ENCODE measurements around the gene REX1BD.

REX1BD gene

GRCh38 chr19:18618236-18618635, 29.6 kb downstream of the REX1BD start:
- FAIRE-seq, result no peak

GRCh38 chr19:18620311-18620710, 31.7 kb downstream of the REX1BD start:
- FAIRE-seq, result no peak

GRCh38 chr19:18620902-18621301, 32.3 kb downstream of the REX1BD start:
- FAIRE-seq, result no peak

GRCh38 chr19:18626906-18627305, 38.3 kb downstream of the REX1BD start:
- no peak for FAIRE-seq

GRCh38 chr19:18629166-18630088, 40.8 kb downstream of the REX1BD start:
- no peak for FAIRE-seq

GRCh38 chr19:18633321-18633720, 44.7 kb downstream of the REX1BD start:
- FAIRE-seq, result no peak

GRCh38 chr19:18634612-18635297, 46.2 kb downstream of the REX1BD start:
- FAIRE-seq, result no peak

GRCh38 chr19:18635831-18636182, 47.2 kb downstream of the REX1BD start:
- no peak for FAIRE-seq

- FAIRE-seq, result no peak
These were observed 47.8 kb downstream of the REX1BD start for GRCh38 chr19:18636183-18636968.

- FAIRE-seq, result no peak
These were observed 48.5 kb downstream of the REX1BD start, which contains the start of gene KLHL26 for GRCh38 chr19:18636969-18637629. TSS of gene KLHL26 (plus strand) at chr19:18637028. CDS start at chr19:18637055, 27 bp downstream.

- FAIRE-seq, result no peak
These were observed 49.4 kb downstream of the REX1BD start for GRCh38 chr19:18637673-18638630.

- FAIRE-seq, result no peak
These were observed 51.2 kb downstream of the REX1BD start for GRCh38 chr19:18639706-18640243.
